HCT116 (cell line): ENCODE measurements around the gene FBXW4. TPM values are rescaled to one million over a fixed set of nuclear protein-coding genes. Genes with fewer than 3 reads are reported as not detected.

Experiments
- ATAC-seq: fragments of 200-7000 bp; cut with Tn5 transposase; 2 replicates; pipeline ENCODE4 v1.9.1; 2020; ENCODE audit warnings: mild to moderate bottlenecking, moderate library complexity
- BruUV-seq: library from RNA; stranded (reverse); fragments of 400-500 nt; replicated peaks from 2 replicates; lab custom pipeline; 2021; lab: Mats Ljungman, UMichigan
- CTCF ChIA-PET: fragments of 300-600 bp; sonication (Branson Sonifier 250); formaldehyde crosslinking; loops from one replicate; lab custom pipeline; 2021; ENCODE audit warnings: antibody characterized with exemption; lab: Charles Lee
- POLR2A ChIA-PET: fragments of 300-600, 350-600 bp; sonication (Branson Sonifier 250); formaldehyde crosslinking; loops from one replicate; lab custom pipeline; 2021; ENCODE audit warnings: antibody characterized with exemption; lab: Charles Lee
- RAD21 ChIA-PET, 2 experiments: fragments of 300-600 bp; sonication (Branson Sonifier 250); formaldehyde crosslinking; loops; one replicate each; lab custom pipeline; 2023; ENCODE audit warnings: low total read pairs in 2 of 2; ENCODE audit not compliant: uncharacterized antibody in 2 of 2, unreplicated experiment in 2 of 2, low non-redundant PET in 1 of 2; lab: Charles Lee
- DNase-seq: peaks from one replicate; pipeline ENCODE4 v3.0.0-alpha.2; 2010; ENCODE audit warnings: low read depth, low spot score
- H2AFZ ChIP-seq: fragments of 200-600 bp; shearing (Covaris generic), sonication (generic); 2 replicates; pipeline ENCODE4 v1.6.1; 2017; ENCODE audit warnings: low read depth, mixed run types, mixed read lengths, antibody characterized with exemption, low read length; ENCODE audit not compliant: poor library complexity, severe bottlenecking
- H3K27ac ChIP-seq: 2 replicates; pipeline ENCODE4 v1.5.1; 2012; ENCODE audit warnings: low read depth, low read length
- H3K27me3 ChIP-seq: fragments of 200-600 bp; sonication (generic); 2 replicates; pipeline ENCODE4 v1.6.1; 2016; ENCODE audit warnings: mixed run types, low read length, mixed read lengths; ENCODE audit not compliant: insufficient read depth
- H3K36me3 ChIP-seq, 2 experiments: fragments of 200-500 bp in 1 of 2; fragments of 200-600 bp in 1 of 2; sonication (Bioruptor generic) in 1 of 2; sonication (generic) in 1 of 2; 2 replicates each; pipeline versions ENCODE4 v1.5.1 to v1.6.1; 2014 to 2016; ENCODE audit warnings: low read length in 2 of 2, inconsistent platforms in 1 of 2, mixed read lengths in 1 of 2, mixed run types in 1 of 2; ENCODE audit not compliant: insufficient read depth in 2 of 2, control insufficient read depth in 1 of 2
- H3K4me1 ChIP-seq, 2 experiments: fragments of 200-600 bp in 1 of 2; sonication (generic) in 1 of 2; 2 replicates each; pipeline versions ENCODE4 v1.5.1 to v1.6.1; 2012 to 2017; ENCODE audit warnings: low read length in 2 of 2, inconsistent platforms in 1 of 2, mild to moderate bottlenecking in 1 of 2, mixed read lengths in 1 of 2, mixed run types in 1 of 2, moderate library complexity in 1 of 2; ENCODE audit not compliant: insufficient read depth in 2 of 2, control insufficient read depth in 1 of 2
- H3K4me2 ChIP-seq: fragments of 200-600 bp; sonication (generic); 2 replicates; pipeline ENCODE4 v1.6.1; 2017; ENCODE audit warnings: mixed run types, low read length, mixed read lengths
- H3K4me3 ChIP-seq, 2 experiments: fragments of 200-600 bp in 1 of 2; sonication (generic) in 1 of 2; replicated peaks in 1 of 2; 2 replicates each; pipeline ENCODE4 v1.5.1; 2011 to 2016; ENCODE audit warnings: low read length in 2 of 2, control low read depth in 1 of 2, low read depth in 1 of 2, mild to moderate bottlenecking in 1 of 2, mixed read lengths in 1 of 2, mixed run types in 1 of 2
- H3K79me2 ChIP-seq: fragments of 200-600 bp; sonication (generic); 2 replicates; pipeline ENCODE4 v1.6.1; 2017; ENCODE audit warnings: mild to moderate bottlenecking, mixed run types, low read length, moderate library complexity, mixed read lengths; ENCODE audit not compliant: insufficient read depth
- H3K9ac ChIP-seq: fragments of 200-600 bp; sonication (generic); 2 replicates; pipeline ENCODE4 v1.6.1; 2016; ENCODE audit warnings: low read length, mixed read lengths
- H3K9me2 ChIP-seq: fragments of 200-600 bp; sonication (generic), shearing (Covaris generic); 2 replicates; pipeline ENCODE4 v1.6.1; 2017; ENCODE audit warnings: mixed run types, mild to moderate bottlenecking, moderate library complexity; ENCODE audit not compliant: insufficient read depth
- H3K9me3 ChIP-seq, 2 experiments: fragments of 200-500 bp in 1 of 2; fragments of 200-600 bp in 1 of 2; sonication (Bioruptor generic) in 1 of 2; sonication (generic) in 1 of 2; 2 replicates each; pipeline ENCODE4 v1.6.1; 2014 to 2017; ENCODE audit warnings: low read length in 2 of 2, mixed read lengths in 2 of 2, inconsistent platforms in 1 of 2, low read depth in 1 of 2, mild to moderate bottlenecking in 1 of 2, mixed run types in 1 of 2, moderate library complexity in 1 of 2; ENCODE audit not compliant: control insufficient read depth in 1 of 2, insufficient read depth in 1 of 2
- H4K20me1 ChIP-seq: fragments of 200-600 bp; sonication (generic), shearing (Covaris generic); 2 replicates; pipeline ENCODE4 v1.6.1; 2017; ENCODE audit warnings: mixed run types, mild to moderate bottlenecking, moderate library complexity; ENCODE audit not compliant: insufficient read depth
- ATF3 ChIP-seq: IDR thresholded peaks from 2 replicates; pipeline ENCODE4 v1.6.1; 2012
- CEBPB ChIP-seq: IDR thresholded peaks from 2 replicates; pipeline ENCODE4 v1.6.1; 2012; ENCODE audit warnings: low read depth
- CTCF ChIP-seq, 3 experiments: fragments of 200-600 bp in 1 of 3; sonication (generic) in 1 of 3; IDR thresholded peaks in 2 of 3; conservative IDR thresholded peaks in 1 of 3; 2 replicates each; pipeline ENCODE4 v1.5.1; 2012 to 2017; ENCODE audit warnings: low read depth in 2 of 3, low read length in 2 of 3, antibody characterized with exemption in 1 of 3, borderline replicate concordance in 1 of 3, control low read depth in 1 of 3, mild to moderate bottlenecking in 1 of 3, mixed read lengths in 1 of 3, mixed run types in 1 of 3, moderate library complexity in 1 of 3; ENCODE audit not compliant: insufficient read depth in 1 of 3
- EGR1 ChIP-seq: IDR thresholded peaks from 2 replicates; pipeline ENCODE4 v1.6.1; 2012; ENCODE audit warnings: low read depth
- ELF1 ChIP-seq: IDR thresholded peaks from 2 replicates; pipeline ENCODE4 v1.6.1; 2012; ENCODE audit warnings: low read depth, borderline replicate concordance
- EZH2 ChIP-seq: fragments of 200-600 bp; sonication (generic); IDR thresholded peaks from 2 replicates; pipeline ENCODE4 v1.6.1; 2017; ENCODE audit warnings: antibody characterized with exemption, mixed run types
- FOSL1 ChIP-seq: IDR thresholded peaks from 2 replicates; pipeline ENCODE4 v1.6.1; 2012; ENCODE audit warnings: low read depth
- POLR2AphosphoS5 ChIP-seq: IDR thresholded peaks from 2 replicates; pipeline ENCODE4 v1.6.1; 2011; ENCODE audit warnings: mild to moderate bottlenecking, low read depth, low read length, moderate library complexity
- SIN3A ChIP-seq: IDR thresholded peaks from 2 replicates; pipeline ENCODE4 v1.6.1; 2012; ENCODE audit warnings: low read depth
- SP1 ChIP-seq: IDR thresholded peaks from 2 replicates; pipeline ENCODE4 v1.6.1; 2012; ENCODE audit warnings: low read depth
- TCF7L2 ChIP-seq: IDR thresholded peaks from 2 replicates; pipeline ENCODE4 v1.7.0; 2011; ENCODE audit warnings: borderline replicate concordance, inconsistent platforms; ENCODE audit not compliant: insufficient read depth, insufficient read length; ENCODE audit errors: extremely low read depth
- YY1 ChIP-seq: IDR thresholded peaks from 2 replicates; pipeline ENCODE4 v1.6.1; 2011; ENCODE audit warnings: low read length, low read depth, moderate library complexity, mild to moderate bottlenecking; ENCODE audit not compliant: insufficient replicate concordance; ENCODE audit errors: extremely low read depth
- ZFX ChIP-seq: fragments of 450-650 bp; IDR thresholded peaks from 2 replicates; pipeline ENCODE4 v1.6.1; 2017
- intact Hi-C: fragments of 100-400 bp; cut with micrococcal nuclease; formaldehyde crosslinking; loops from 2 replicates; pipeline ENCODE4 v1.10.0; 2022
- total RNA-seq: library from RNA; stranded (reverse); gene quantifications from one replicate; pipeline ENCODE4 v1.2.1, GENCODE V29; 2021; ENCODE audit not compliant: unreplicated experiment
- TF ChIP-seq, protein P1 (sequence below): IDR thresholded peaks from 2 replicates; pipeline ENCODE4 v1.6.1; 2012
- TF ChIP-seq, protein P2 (sequence below): IDR thresholded peaks from 2 replicates; pipeline ENCODE4 v1.6.1; 2011; ENCODE audit warnings: mild to moderate bottlenecking, low read length, moderate library complexity; ENCODE audit not compliant: insufficient replicate concordance; ENCODE audit errors: extremely low read depth

The FBXW4 gene
- total RNA-seq, 1 experiment from 2014 or later = 35.3 TPM

DNA sequence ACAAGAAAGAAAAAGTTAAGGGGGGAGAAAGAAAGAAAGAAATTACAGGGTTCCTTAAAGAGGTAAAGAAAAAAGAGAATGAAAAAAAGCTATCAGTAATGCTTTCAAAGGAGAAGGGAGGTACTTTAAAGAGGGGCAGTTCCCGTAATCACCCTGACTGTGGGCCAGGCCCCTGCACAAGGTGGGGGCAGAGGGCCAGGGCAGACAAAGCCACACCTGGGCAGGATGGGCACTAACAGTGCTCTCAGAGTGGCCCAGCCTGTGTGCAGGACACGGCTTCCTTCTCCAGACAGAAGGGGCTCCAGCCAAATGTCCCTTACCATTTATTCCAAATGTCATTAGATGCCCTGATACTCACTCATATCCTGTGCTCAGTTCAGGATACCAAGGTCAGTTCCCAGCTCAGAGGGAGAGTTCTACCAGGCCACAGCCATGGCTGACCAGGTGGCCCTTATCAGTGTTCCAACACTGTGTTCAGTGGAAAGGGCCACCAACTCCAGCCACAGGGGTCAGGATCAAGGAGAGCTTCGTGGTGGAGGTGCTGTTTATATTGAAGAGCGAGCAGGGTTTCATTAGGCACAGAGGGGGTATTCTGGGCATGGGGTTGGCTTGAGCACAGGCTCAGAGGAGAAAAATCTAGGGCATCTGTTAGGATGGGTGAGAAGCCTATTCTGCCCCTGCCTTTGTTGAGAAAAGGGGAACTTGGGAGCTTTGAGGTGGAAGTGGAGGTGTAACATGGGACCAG lies 77.0 kb downstream of the FBXW4 start:
- no peak for ATAC-seq
- H4K20me1 ChIP-seq = no peaks in the 10 kb centered on the region
- POLR2A ChIA-PET = no interaction called here
- H3K4me1 ChIP-seq = no peaks in the 10 kb centered on the region
- no TSS peak for BruUV-seq
- H3K79me2 ChIP-seq = no peaks in the 10 kb centered on the region
- CTCF ChIA-PET = interaction anchor here (0.7 to 2.1 kb wide), 4 partner anchors 11 to 404 kb away, joined by 3 to 8 read pairs (median 6); no protein-coding TSS in a partner anchor
- RAD21 ChIA-PET = interaction anchor here in 1 of 2 experiments (0.6 to 1.1 kb wide), 2 partner anchors 15 to 134 kb away, joined by 3 read pairs; no protein-coding TSS in a partner anchor
- H2AFZ ChIP-seq = no peak overlapping the region
- no peaks in the 10 kb centered on the region for H3K9me3 ChIP-seq
- DNase-seq = no peak
- no peak overlapping the region for H3K9ac ChIP-seq
- H3K27me3 ChIP-seq = no peaks in the 10 kb centered on the region
- H3K9me2 ChIP-seq = no peaks in the 10 kb centered on the region
- H3K4me2 ChIP-seq = no peak overlapping the region
- H3K27ac ChIP-seq = no peak overlapping the region
- intact Hi-C loops = no loop called here
- H3K4me3 ChIP-seq = no peak overlapping the region
- TF ChIP-seq EZH2 (no peak), SIN3A (no peak), ELF1 (no peak), POLR2AphosphoS5 (no peak), EGR1 (no peak), SP1 (no peak), ATF3 (no peak), CTCF (IDR thresholded peaks at IDR 0.05 in 2 of 3, conservative IDR thresholded peaks at IDR 0.05 in 1 of 3; ENCODE audit: borderline replicate concordance in 1 of 3, insufficient read depth in 1 of 3, low read depth in 2 of 3, low read length in 2 of 3) (no peak), ZFX (no peak), TCF7L2 (no peak), CEBPB (no peak), FOSL1 (no peak), YY1 (no peak)
- TF ChIP-seq, protein P1, sequence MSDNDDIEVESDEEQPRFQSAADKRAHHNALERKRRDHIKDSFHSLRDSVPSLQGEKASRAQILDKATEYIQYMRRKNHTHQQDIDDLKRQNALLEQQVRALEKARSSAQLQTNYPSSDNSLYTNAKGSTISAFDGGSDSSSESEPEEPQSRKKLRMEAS = no peak
- TF ChIP-seq, protein P2, sequence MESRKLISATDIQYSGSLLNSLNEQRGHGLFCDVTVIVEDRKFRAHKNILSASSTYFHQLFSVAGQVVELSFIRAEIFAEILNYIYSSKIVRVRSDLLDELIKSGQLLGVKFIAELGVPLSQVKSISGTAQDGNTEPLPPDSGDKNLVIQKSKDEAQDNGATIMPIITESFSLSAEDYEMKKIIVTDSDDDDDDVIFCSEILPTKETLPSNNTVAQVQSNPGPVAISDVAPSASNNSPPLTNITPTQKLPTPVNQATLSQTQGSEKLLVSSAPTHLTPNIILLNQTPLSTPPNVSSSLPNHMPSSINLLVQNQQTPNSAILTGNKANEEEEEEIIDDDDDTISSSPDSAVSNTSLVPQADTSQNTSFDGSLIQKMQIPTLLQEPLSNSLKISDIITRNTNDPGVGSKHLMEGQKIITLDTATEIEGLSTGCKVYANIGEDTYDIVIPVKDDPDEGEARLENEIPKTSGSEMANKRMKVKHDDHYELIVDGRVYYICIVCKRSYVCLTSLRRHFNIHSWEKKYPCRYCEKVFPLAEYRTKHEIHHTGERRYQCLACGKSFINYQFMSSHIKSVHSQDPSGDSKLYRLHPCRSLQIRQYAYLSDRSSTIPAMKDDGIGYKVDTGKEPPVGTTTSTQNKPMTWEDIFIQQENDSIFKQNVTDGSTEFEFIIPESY = no peak
- H3K36me3 ChIP-seq = no peaks in the 10 kb centered on the region
